SK-N-MC (cell line): ENCODE data around the gene FARSA.

Source experiments
- DNase-seq: peaks from one replicate; pipeline ENCODE4 v3.0.0-alpha.2; 2011; ENCODE audit warnings: low read depth, low spot score
- H3K27ac ChIP-seq: fragments of 200-600 bp; sonication (generic); 2 replicates; pipeline ENCODE4 v1.5.1; 2016; ENCODE audit warnings: mixed run types
- H3K36me3 ChIP-seq: fragments of 200-600 bp; sonication (generic); 2 replicates; pipeline ENCODE4 v1.6.1; 2017; ENCODE audit warnings: antibody characterized with exemption, low read length, mixed read lengths; ENCODE audit not compliant: insufficient read depth
- H3K4me3 ChIP-seq: fragments of 200-600 bp; sonication (generic); 2 replicates; pipeline ENCODE4 v1.5.1; 2016
- H3K9ac ChIP-seq: fragments of 200-600 bp; sonication (generic); 2 replicates; pipeline ENCODE4 v1.8.0; 2017; ENCODE audit warnings: mixed run types, mixed read lengths; ENCODE audit not compliant: insufficient read length
- H3K9me3 ChIP-seq: fragments of 200-600 bp; sonication (generic); 2 replicates; pipeline ENCODE4 v1.6.1; 2017; ENCODE audit warnings: low read depth, mild to moderate bottlenecking, antibody characterized with exemption, low read length, moderate library complexity, mixed read lengths
- EZH2 ChIP-seq: fragments of 200-600 bp; sonication (generic); IDR thresholded peaks from one replicate; pipeline ENCODE4 v1.6.1; 2017; ENCODE audit warnings: antibody characterized with exemption
- FOXP2 ChIP-seq: optimal IDR thresholded peaks from 2 replicates; pipeline ENCODE3; 2011; ENCODE audit warnings: mild to moderate bottlenecking, moderate library complexity; ENCODE audit not compliant: insufficient read depth; ENCODE audit errors: extremely low read length, control extremely low read depth
- POLR2AphosphoS5 ChIP-seq: IDR thresholded peaks from 2 replicates; pipeline ENCODE4 v1.6.1; 2012; ENCODE audit warnings: mild to moderate bottlenecking, low read depth, low read length, borderline replicate concordance

FARSA gene

GRCh38 chr19:12949363-12950283, 16.1 kb upstream of the FARSA start:
- 0 out of 2 replicates have a peak overlapping the region, but pooled peaks have one; percentile 16 for H3K27ac ChIP-seq
- peaks cover 80% of the 10 kb centered on the region for H3K36me3 ChIP-seq

GRCh38 chr19:12948612-12949362, 15.3 kb upstream of the FARSA start:
- no peak for TF ChIP-seq EZH2
- TF ChIP-seq POLR2AphosphoS5: no peak
- TF ChIP-seq FOXP2: no peak
- no peaks in the 10 kb centered on the region for H3K9me3 ChIP-seq
- H3K4me3 ChIP-seq: no peak overlapping the region
- H3K9ac ChIP-seq: no peak overlapping the region
- H3K27ac ChIP-seq: no peak overlapping the region
- no peak for DNase-seq
- peaks cover 80% of the 10 kb centered on the region for H3K36me3 ChIP-seq

More at GRCh38 chr19:12949363-12950283, 16.1 kb upstream of the FARSA start:
- Histone ChIP-seq H3K9me3 (no peaks in the 10 kb centered on the region), H3K9ac (no peak overlapping the region), H3K4me3 (no peak overlapping the region)
- no peak for DNase-seq
- no peak for TF ChIP-seq FOXP2
- no peak for TF ChIP-seq EZH2
- peak; percentile 15; the same call in 1 of the 2 replicates for TF ChIP-seq POLR2AphosphoS5

GRCh38 chr19:12947702-12948611, 14.4 kb upstream of the FARSA start:
- Histone ChIP-seq H3K9ac (peak overlapping the region; percentile 91), H3K36me3 (peaks cover 81% of the 10 kb centered on the region), H3K4me3 (0 out of 2 replicates have a peak overlapping the region, but pooled peaks have one; percentile 83), H3K27ac (peak overlapping the region; percentile 94; the same call in 1 of the 2 replicates), H3K9me3 (no peaks in the 10 kb centered on the region)
- DNase-seq: no peak
- TF ChIP-seq POLR2AphosphoS5 (peak; percentile 11; the same call in 1 of the 2 replicates), FOXP2 (no peak)

DNA sequence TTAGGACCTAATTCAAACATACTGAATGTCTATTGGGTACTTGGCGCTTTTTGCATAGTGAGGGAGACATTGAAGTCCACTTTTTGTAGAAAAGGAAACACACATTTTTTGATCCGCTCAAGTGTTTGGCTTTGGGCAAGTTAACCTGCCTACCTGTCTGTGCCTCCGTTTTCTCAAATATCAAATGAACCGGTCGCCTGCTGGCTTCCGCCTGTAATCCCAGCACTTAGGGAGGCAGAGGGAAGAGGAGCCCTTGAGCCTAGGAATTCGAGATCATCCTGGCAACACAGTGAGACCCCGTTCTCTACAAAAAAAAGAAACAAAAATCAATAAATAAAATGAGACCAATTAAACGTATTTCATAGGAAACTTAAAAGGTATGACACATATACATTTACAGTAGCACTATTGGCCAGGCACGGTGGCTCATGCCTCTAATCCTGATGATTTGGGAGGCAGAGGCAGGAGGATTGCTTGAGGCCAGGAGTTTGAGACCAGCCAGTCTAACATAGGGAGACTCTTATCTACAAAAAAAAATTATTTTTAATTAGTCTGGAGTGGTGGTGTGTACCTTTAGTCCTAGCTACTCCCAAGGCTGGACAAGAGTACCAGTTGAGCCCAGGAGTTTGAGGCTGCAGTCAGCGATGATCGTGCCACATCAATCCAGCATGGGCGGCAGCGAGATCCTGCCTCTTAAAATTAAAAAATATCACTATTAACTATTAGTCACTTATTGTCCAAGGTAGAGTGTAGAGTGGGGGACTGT, 13.4 kb upstream of the FARSA start:
- no peaks in the 10 kb centered on the region for H3K9me3 ChIP-seq
- no peak; the same call in 1 of the 2 replicates for TF ChIP-seq POLR2AphosphoS5
- no peak for TF ChIP-seq EZH2
- no peak for TF ChIP-seq FOXP2

DNA sequence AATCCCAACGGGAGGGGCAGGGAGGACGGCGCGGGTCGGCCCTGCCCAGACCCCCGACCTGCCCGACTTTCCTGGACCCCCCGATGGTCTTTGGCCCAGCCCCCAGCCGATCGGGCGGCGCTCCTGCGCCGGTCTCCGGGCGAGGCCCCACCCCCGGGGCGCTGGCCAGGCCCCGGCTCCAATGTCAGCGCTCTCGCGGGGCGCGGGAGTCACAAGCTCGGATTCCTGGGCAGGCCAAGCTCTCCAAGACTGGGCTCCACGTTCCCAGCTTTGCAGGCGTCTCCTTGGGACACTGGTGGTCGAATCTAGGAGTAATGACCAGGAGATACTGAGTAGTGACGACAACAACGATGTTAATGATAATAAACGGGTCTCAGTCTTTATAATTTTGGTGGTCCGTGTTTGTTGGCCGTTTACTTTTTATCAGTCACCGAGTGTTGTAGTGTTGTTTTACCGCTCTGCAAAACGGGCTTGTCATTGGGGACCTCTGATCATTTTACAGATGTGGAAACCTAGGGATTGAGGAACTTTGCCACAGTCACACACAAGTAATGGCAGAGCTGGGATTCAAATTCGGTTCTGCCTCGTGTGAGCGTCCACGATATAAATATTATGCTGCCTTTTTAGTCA, 12.7 kb upstream of the FARSA start:
- H3K9ac ChIP-seq: peak overlapping the region; percentile 91
- peak overlapping the region; percentile 83 for H3K4me3 ChIP-seq
- H3K36me3 ChIP-seq: peaks cover 86% of the 10 kb centered on the region
- no peaks in the 10 kb centered on the region for H3K9me3 ChIP-seq
- TF ChIP-seq EZH2: no peak
- no peak for TF ChIP-seq FOXP2
- TF ChIP-seq POLR2AphosphoS5: no peak
- H3K27ac ChIP-seq: peak overlapping the region; percentile 94
- no peak for DNase-seq

More for the DNA sequence above, 13.4 kb upstream of the FARSA start:
- H3K9ac ChIP-seq: peak overlapping the region; percentile 91
- peak overlapping the region; percentile 83 for H3K4me3 ChIP-seq
- peaks cover 83% of the 10 kb centered on the region for H3K36me3 ChIP-seq
- DNase-seq: no peak
- peak overlapping the region; percentile 94 for H3K27ac ChIP-seq

DNA sequence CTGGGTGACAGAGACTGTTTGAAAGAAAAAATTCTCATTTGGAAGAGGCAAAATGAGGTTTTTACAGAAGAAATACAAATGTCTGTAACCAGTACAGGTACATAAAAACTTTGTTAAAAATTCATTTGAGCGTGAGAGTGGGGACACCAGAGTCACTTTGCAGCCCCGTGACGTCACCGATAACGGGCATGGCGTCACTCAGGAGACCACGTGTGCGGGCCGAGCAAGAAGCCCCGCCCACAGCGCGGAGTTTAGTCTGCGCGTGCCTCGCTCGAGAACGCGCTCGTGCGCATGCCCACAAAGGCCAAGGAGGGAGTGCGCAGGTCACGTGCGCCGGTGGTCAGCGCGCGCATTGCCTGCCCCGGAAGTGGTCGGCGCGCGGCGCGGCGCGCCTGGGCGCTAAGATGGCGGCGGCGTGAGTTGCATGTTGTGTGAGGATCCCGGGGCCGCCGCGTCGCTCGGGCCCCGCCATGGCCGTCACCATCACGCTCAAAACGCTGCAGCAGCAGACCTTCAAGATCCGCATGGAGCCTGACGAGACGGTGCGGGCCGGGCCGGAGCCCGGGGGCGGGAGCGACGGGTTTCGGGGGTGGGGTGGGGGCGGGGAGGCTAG, 12.1 kb upstream of the FARSA start, which contains the start of gene RAD23A:
Gene RAD23A (plus strand): TSS at position 384 of the 613 bp plus-strand sequence. CDS start 87 bp downstream, at position 471.
- Histone ChIP-seq H3K27ac (peak within 1 kb of the TSS; percentile 94), H3K9ac (peak within 1 kb of the TSS; percentile 91), H3K4me3 (peak within 1 kb of the TSS; percentile 83), H3K36me3 (peaks cover 86% of the 10 kb centered on the region), H3K9me3 (no peaks in the 10 kb centered on the region)
- peak; percentile 92 for TF ChIP-seq POLR2AphosphoS5
- TF ChIP-seq EZH2: no peak
- peak; percentile 91 for DNase-seq

DNA sequence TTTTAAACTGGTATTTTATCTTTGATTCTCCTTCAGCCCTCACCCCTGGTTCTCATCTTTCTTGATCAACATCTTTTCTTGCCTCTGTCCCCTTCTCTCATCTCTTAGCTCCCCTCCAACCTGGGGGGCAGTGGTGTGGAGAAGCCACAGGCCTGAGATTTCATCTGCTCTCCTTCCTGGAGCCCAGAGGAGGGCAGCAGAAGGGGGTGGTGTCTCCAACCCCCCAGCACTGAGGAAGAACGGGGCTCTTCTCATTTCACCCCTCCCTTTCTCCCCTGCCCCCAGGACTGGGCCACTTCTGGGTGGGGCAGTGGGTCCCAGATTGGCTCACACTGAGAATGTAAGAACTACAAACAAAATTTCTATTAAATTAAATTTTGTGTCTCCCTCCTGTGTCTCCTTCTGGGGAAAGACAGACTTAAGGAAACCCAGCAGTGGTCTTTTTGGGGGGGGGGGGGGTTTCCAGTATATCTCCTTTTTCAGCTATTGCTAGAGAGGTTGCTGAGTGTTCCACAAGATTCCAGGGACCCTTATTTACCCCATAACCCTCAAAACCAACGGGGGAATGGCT, 10.7 kb upstream of the FARSA start:
- no peak overlapping the region for H3K9ac ChIP-seq
- no peak overlapping the region for H3K4me3 ChIP-seq
- H3K36me3 ChIP-seq: peaks cover 86% of the 10 kb centered on the region
- TF ChIP-seq FOXP2: no peak
- no peak for TF ChIP-seq EZH2
- TF ChIP-seq POLR2AphosphoS5: no peak
- DNase-seq: no peak
- peak overlapping the region; percentile 87 for H3K27ac ChIP-seq
- H3K9me3 ChIP-seq: no peaks in the 10 kb centered on the region
